IMR-90 (cell line): ENCODE measurements around the gene CYP19A1.

ENCODE experiments used
- BHLHE40 ChIP-seq: fragments of 150-350 bp; IDR thresholded peaks from 2 replicates; pipeline ENCODE4 v1.6.1; 2016; ENCODE audit warnings: mild to moderate bottlenecking, low read depth, low read length
- CHD1 ChIP-seq: IDR thresholded peaks from 2 replicates; pipeline ENCODE4 v1.6.1; 2012; ENCODE audit warnings: low read depth, low read length, improper control_type of control experiment
- FOS ChIP-seq: fragments of 150-350 bp; IDR thresholded peaks from 2 replicates; pipeline ENCODE4 v1.6.1; 2016; ENCODE audit warnings: low read depth, low read length
- MAFK ChIP-seq: IDR thresholded peaks from 2 replicates; pipeline ENCODE4 v1.6.1; 2012; ENCODE audit warnings: low read depth, low read length, improper control_type of control experiment
- MAZ ChIP-seq: IDR thresholded peaks from 2 replicates; pipeline ENCODE4 v1.6.1; 2012; ENCODE audit warnings: low read depth, mild to moderate bottlenecking, low read length, improper control_type of control experiment, moderate library complexity, borderline replicate concordance
- MXI1 ChIP-seq: IDR thresholded peaks from 2 replicates; pipeline ENCODE4 v1.6.1; 2012; ENCODE audit warnings: low read depth, mild to moderate bottlenecking, low read length, moderate library complexity, borderline replicate concordance
- POLR2A ChIP-seq: IDR thresholded peaks from 2 replicates; pipeline ENCODE4 v1.6.1; 2012; ENCODE audit warnings: mild to moderate bottlenecking, low read depth, low read length
- RAD21 ChIP-seq: IDR thresholded peaks from 2 replicates; pipeline ENCODE4 v1.6.1; 2012; ENCODE audit warnings: low read length, improper control_type of control experiment
- RCOR1 ChIP-seq: IDR thresholded peaks from 2 replicates; pipeline ENCODE4 v1.6.1; 2012; ENCODE audit warnings: mild to moderate bottlenecking, low read length, improper control_type of control experiment; ENCODE audit not compliant: insufficient replicate concordance
- RFX5 ChIP-seq: IDR thresholded peaks from 2 replicates; pipeline ENCODE4 v1.8.0; 2012; ENCODE audit warnings: low read depth, mild to moderate bottlenecking, low read length, moderate library complexity
- SMC3 ChIP-seq: fragments of 150-350 bp; IDR thresholded peaks from 2 replicates; pipeline ENCODE4 v1.6.1; 2016; ENCODE audit warnings: low read depth, mild to moderate bottlenecking, antibody characterized with exemption, low read length, moderate library complexity
- TF ChIP-seq, protein P1 (sequence below): fragments of 150-350 bp; IDR thresholded peaks from 2 replicates; pipeline ENCODE4 v1.6.1; 2017; ENCODE audit warnings: mild to moderate bottlenecking, antibody characterized with exemption, low read length, low read depth
- TF ChIP-seq, protein P2 (sequence below): conservative IDR thresholded peaks from 2 replicates; pipeline ENCODE4 v1.5.1; 2012; ENCODE audit warnings: mild to moderate bottlenecking, low read depth, low read length, improper control_type of control experiment
- TF ChIP-seq, protein P3 (sequence below): fragments of 150-350 bp; IDR thresholded peaks from 2 replicates; pipeline ENCODE4 v1.6.1; 2016; ENCODE audit warnings: low read depth, mild to moderate bottlenecking, low read length, moderate library complexity, borderline replicate concordance

DNA sequence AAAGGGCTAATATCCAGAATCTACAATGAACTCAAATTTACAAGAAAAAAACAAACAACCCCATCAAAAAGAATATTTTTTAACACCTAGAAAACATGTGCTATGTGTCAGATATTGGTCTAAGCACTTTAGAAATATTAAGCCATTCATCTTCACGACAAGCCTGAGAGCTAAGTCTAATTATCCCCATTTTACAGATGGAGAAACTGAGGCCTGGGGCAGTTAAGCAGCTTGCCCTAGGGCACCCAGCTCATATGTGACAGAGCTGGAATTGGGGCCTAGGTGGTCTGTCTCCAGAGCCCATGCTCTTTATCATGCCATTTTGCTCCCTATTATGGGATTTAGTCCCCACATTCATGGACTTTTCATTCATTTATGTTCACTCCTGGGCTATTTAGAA, 92.8 kb downstream of the CYP19A1 start:
- TF ChIP-seq, protein P1, sequence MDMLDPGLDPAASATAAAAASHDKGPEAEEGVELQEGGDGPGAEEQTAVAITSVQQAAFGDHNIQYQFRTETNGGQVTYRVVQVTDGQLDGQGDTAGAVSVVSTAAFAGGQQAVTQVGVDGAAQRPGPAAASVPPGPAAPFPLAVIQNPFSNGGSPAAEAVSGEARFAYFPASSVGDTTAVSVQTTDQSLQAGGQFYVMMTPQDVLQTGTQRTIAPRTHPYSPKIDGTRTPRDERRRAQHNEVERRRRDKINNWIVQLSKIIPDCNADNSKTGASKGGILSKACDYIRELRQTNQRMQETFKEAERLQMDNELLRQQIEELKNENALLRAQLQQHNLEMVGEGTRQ: no peak
- TF ChIP-seq, protein P2, sequence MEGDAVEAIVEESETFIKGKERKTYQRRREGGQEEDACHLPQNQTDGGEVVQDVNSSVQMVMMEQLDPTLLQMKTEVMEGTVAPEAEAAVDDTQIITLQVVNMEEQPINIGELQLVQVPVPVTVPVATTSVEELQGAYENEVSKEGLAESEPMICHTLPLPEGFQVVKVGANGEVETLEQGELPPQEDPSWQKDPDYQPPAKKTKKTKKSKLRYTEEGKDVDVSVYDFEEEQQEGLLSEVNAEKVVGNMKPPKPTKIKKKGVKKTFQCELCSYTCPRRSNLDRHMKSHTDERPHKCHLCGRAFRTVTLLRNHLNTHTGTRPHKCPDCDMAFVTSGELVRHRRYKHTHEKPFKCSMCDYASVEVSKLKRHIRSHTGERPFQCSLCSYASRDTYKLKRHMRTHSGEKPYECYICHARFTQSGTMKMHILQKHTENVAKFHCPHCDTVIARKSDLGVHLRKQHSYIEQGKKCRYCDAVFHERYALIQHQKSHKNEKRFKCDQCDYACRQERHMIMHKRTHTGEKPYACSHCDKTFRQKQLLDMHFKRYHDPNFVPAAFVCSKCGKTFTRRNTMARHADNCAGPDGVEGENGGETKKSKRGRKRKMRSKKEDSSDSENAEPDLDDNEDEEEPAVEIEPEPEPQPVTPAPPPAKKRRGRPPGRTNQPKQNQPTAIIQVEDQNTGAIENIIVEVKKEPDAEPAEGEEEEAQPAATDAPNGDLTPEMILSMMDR: no peak
- TF ChIP-seq RCOR1 (no peak), MAZ (no peak), POLR2A (no peak), MAFK (no peak), BHLHE40 (no peak), FOS (no peak), RAD21 (no peak), SMC3 (no peak), CHD1 (no peak), RFX5 (no peak), MXI1 (no peak)
- TF ChIP-seq, protein P3, sequence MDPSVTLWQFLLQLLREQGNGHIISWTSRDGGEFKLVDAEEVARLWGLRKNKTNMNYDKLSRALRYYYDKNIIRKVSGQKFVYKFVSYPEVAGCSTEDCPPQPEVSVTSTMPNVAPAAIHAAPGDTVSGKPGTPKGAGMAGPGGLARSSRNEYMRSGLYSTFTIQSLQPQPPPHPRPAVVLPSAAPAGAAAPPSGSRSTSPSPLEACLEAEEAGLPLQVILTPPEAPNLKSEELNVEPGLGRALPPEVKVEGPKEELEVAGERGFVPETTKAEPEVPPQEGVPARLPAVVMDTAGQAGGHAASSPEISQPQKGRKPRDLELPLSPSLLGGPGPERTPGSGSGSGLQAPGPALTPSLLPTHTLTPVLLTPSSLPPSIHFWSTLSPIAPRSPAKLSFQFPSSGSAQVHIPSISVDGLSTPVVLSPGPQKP: no peak
